ENCODE data around the gene NT5M.

The NT5M gene

DNA sequence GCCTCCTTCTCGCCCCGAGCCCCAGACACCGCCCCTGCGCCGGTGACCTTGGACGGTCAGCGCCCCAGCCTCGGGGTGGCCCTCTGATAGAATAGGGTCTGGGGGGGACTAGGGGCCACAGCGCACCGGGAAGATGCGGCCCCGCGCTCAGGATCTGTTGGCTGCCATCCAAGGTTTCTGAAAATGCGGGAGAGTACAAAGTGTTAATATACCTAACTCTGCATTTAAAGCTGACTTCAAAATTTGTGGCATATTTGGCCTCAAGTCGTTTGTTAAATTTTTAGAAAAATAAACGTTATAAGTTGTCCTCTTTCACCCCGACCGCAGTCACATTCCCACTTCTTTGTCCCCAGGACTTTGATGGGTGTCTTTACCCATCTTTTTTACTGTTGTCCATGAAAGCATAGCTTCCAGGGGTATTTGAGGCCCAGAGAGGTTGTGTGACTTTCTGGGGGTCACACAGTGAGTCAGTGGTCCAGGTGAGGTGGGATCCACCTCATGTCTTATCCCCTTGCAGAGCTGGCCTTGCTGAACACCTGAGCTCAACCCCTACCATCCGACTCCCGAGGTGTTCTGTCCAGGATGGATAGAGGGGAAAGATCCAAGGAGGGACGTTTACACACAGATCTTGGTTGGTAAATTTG lies 796 bp downstream of the NT5M start:
- no peak for DNase-seq

GRCh38 chr17:17304521-17304985 lies 1.4 kb downstream of the NT5M start:
- no peak for DNase-seq

GRCh38 chr17:17305281-17305801 lies 2.2 kb downstream of the NT5M start:
- DNase-seq: no peak

GRCh38 chr17:17309356-17309755 lies 6.2 kb downstream of the NT5M start:
- DNase-seq: no peak

- peak; percentile 71 for DNase-seq
These were observed 10.3 kb downstream of the NT5M start for GRCh38 chr17:17313350-17313991.

DNA sequence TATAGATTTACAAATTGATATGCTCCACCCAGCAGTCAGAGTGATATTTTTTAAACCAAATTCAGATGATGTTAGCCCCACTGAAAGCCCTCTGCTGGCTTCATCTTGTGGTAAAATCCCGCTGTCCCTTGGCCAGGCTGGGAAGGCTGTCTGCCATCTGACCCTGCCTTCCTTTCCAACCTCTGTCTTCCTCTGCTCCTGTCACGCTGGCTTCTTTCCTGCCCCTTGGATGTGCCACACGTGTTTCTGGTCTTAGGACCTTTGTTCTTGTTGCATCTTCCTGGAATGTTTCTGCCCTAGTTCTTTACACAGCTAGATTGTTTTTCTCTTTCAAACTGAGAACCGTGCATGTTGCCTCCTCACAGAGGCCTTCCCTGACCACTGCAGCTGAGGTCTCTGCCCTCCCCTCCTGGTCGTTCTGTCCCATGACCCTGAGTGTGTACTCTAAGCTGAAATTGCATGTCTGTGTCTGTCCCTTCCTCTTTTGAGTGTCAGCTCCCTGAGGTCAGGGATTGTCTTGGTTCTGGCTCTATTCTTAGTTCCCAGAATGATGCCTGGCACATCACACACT lies 11.4 kb downstream of the NT5M start:
- DNase-seq: no peak

GRCh38 chr17:17315142-17315821 lies 12.1 kb downstream of the NT5M start:
- no peak for DNase-seq

DNA sequence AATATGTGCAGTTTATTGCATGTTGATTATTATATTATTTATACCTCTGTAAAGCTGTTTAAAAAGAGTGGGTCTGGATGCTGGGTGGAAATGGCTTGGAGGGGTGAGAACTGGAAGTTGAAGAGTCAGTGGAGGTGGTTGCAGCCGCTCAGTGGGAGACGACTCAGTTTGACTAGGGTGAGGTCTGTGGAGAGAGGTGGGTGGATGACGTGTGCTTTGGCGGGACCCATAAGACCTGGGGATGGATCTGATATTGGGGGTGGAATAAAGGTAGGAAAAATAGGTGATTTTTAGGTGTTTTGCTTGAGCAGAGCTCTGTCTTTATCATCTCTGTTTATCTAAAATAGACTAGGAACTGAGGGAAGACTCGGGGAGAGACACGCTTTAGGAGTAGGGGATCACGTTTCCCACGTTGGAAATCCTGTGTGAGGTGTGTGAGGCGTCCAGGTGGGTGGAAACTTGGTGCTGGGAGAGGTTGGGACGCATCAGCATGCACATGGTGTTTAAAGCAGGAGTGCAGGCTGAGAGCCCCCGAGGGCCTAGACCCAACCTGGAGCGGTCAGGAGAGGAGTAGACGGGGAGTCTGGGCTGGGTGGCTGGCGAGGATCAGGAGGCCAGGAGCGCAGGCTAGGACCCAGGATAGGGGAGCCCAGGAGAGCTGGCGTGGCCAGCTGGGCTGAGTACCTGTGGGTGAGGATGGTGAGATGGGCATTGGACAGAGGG lies 17.2 kb downstream of the NT5M start:
- no peak for DNase-seq

- no peak for DNase-seq
These were observed 17.7 kb downstream of the NT5M start for GRCh38 chr17:17320911-17321220.

DNA sequence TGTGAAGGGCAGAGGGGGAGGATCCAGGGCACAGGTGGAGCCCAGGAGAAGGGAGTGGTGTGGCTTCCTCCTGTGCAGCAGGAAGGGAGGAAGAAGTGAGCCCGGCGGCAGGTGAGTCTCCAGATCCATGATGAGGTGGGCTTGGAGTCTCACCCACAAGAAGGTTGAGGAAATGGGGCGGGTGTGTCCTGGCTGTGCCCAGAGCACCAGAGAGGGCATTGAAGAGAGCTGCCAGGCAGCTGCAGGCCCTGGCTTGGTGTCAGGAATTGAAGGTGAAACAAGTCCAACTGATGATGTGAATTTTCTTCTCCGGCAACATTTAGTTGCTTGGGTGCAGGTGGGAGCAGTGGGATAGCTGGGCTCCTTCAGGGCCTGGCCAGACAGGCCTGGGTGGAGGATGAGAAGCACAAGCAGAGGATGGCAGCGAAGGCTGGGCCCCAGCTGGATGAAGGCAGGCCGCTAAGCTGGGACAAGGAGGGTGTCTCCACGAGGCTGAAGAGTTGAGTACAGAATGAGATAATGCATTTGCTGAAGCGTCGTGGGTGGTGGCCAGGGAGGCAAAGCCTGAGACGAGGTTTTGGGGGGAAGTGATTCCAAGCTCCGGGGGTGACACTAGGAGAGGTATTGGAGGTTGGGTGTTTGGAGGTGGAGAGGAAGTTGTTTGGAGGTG lies 18.3 kb downstream of the NT5M start:
- DNase-seq: no peak

DNA sequence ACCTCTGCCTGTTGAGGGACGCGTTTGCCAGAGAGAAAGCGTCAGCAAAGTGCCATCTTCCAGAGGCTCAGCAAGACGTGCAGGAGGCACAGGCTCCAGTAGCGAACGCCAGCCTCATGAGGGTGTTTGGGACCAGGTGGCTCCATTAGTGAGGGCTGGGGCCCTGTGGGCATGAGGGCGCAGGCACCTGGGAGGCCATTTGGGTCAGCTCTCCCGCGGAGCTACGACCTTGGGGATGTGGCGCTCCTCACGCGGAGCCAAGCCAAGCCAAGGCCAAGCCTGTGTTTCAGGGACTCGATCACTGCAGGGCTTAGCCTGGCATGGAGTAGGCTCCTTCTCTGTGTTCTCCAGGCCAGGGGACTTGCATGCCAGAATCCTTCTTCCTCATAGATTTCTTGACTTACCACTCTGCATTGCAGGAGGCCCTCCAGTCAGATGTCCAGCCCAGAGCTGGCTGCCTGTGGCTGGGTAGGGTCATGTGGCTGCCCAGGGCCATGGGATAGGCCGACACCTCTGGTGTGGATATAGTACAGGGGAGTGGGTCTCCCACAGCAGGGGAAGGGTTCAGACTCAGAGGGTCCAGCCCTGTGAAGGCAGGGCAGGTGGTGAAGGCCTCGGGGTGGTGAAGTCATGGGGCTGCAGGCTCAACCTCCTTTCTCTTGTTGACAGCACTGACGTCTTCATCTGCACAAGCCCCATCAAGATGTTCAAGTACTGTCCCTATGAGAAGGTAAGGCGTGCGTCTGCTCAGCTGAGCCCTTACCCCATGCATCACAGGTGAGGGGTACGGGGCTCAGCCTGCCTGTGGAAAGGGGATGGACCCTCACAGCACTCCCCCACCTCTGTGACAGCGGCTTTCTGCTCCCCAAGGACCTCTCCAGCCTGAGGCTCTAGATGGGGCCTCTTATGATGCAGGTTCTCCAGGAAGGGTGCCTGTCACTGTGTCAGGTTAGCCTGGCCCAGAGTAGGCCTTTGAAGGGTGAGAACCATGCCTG lies 19.6 kb downstream of the NT5M start:
- DNase-seq: no peak

- no peak for DNase-seq
These were observed 21.4 kb downstream of the NT5M start for GRCh38 chr17:17324616-17325015.

GRCh38 chr17:17325228-17325627 lies 22.1 kb downstream of the NT5M start:
- DNase-seq: no peak

DNA sequence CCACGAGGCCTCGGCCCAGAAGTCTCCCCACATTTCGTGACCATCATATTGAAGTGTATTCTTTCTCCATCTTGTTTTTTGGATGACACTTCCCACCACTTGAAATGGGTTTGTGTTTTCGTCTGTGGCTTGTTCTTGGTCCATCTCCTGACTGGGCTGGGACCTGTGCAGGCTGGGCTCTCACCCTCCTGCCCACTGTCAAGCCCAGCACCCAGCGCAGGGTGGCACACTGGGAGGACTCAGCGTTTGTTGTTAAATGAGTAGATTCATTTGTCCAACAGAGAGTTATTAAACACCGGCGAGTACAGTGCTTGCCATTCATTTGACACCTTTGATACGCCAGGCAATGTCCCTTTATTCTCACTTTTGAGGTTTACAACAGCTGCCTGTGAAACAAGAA lies 22.6 kb downstream of the NT5M start:
- no peak for DNase-seq

GRCh38 chr17:17326275-17326875 lies 23.2 kb downstream of the NT5M start:
- no peak for DNase-seq

DNA sequence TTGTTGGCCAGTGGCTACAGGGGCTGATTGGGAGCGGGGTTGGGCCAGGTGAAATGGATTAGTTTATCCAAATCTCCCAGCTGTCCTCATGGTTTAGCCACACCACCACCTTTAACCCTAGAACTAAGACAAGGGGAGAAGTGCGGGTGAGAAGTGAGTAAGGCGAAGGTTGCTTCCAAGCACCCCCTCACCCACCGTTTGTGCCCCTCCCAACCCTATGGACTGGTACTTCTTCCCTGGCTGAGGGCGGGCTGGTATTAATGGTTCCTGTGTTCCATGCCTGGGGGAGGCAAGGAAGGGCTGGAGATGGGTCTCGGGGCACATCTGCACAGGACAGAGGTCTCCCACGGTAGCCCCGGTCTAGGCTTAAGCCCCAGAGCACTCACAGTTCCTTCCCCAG lies 25.1 kb downstream of the NT5M start:
- DNase-seq: no peak

DNA sequence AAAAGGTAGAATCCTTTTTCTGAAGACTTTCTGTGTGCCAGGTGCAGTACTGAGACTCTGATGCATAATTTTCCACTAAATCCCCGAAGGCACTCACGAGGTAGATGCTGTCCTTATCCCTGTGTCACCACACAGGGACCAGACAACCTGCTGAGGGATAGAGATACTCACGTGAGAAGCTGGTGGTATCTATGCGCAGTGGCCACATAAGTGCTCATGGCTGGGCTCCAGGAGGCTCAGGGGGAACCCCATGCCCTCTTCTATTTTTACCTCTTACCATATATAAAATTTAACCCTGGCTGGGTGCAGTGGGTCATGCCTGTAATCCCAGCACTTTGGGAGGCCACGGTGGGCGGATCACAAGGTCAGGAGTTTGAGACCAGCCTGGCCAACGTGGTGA lies 38.3 kb downstream of the NT5M start:
- DNase-seq: no peak

GRCh38 chr17:17342242-17342945 lies 39.2 kb downstream of the NT5M start:
- DNase-seq: peak; percentile 1

- DNase-seq: peak; percentile 2
These were observed 40.1 kb downstream of the NT5M start for GRCh38 chr17:17343160-17343735.

Data from 8988T (cell line).